ENCODE results near the gene TCF7. TPM values are rescaled to one million over a fixed set of nuclear protein-coding genes. Genes with fewer than 3 reads are reported as not detected.

Gene TCF7
- total RNA-seq, 1 experiment from 2014 or later, result 16.8 TPM

DNA sequence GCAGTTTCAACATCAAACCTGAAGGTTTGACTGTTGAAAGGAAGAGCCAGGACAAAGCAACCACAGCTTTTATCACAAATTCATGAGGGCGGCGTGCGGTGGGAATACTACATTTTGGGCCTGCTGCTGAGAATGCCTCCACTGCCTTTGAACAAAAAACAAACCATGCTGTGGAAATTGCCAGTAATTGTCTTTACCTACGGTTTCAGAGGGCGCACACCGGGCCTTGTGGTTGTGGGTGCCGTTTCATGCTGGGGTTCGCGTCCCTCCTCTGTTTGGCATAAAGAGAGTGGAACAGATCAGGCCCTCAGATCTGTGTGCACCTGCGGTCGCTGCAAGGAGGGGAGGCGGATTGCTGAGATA, 27.6 kb upstream of the TCF7 start:
- Mint-ChIP-seq H3K9me3 (ENCODE audit: low read depth, unreplicated experiment) (no peaks in the 10 kb centered on the region), H3K27ac (ENCODE audit: unreplicated experiment) (no peak overlapping the region), H3K36me3 (ENCODE audit: insufficient read depth, unreplicated experiment) (no peaks in the 10 kb centered on the region), H3K4me1 (ENCODE audit: low read depth, unreplicated experiment) (peaks cover 11% of the 10 kb centered on the region), H3K4me3 (ENCODE audit: low read depth, unreplicated experiment) (no peak overlapping the region), H3K27me3 (ENCODE audit: unreplicated experiment) (no peaks in the 10 kb centered on the region)
- intact Hi-C loops (cut with micrococcal nuclease; ENCODE audit: unreplicated experiment), result no loop called here
- TF ChIP-seq, protein P1, sequence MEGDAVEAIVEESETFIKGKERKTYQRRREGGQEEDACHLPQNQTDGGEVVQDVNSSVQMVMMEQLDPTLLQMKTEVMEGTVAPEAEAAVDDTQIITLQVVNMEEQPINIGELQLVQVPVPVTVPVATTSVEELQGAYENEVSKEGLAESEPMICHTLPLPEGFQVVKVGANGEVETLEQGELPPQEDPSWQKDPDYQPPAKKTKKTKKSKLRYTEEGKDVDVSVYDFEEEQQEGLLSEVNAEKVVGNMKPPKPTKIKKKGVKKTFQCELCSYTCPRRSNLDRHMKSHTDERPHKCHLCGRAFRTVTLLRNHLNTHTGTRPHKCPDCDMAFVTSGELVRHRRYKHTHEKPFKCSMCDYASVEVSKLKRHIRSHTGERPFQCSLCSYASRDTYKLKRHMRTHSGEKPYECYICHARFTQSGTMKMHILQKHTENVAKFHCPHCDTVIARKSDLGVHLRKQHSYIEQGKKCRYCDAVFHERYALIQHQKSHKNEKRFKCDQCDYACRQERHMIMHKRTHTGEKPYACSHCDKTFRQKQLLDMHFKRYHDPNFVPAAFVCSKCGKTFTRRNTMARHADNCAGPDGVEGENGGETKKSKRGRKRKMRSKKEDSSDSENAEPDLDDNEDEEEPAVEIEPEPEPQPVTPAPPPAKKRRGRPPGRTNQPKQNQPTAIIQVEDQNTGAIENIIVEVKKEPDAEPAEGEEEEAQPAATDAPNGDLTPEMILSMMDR (IDR thresholded peaks at IDR 0.05; ENCODE audit: unreplicated experiment), result no peak
- no peak for DNase-seq
- CTCF ChIA-PET, result no interaction called here
- no TSS peak for BruUV-seq (replicated peaks)

DNA sequence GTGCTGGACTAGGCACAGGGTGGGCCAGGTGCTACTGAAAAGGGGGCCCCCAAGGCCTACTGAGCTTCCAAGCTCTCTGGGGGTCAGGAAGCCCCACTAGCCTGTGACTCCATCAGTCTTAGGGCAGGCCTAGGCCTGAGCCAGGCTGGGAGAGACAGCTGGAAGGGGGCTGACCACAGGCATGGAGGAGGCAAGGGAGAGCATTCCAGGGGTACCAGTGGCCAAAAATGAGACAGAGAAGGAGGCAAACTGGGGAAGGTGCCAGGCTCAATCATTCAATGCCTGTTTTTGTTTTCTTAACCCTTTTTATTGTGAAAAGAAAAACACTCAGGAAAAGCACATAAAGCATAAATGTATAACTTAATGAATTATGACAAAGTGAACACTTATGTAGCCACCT, 26.2 kb upstream of the TCF7 start:
- TF ChIP-seq, protein P1 (IDR thresholded peaks at IDR 0.05; ENCODE audit: unreplicated experiment), result no peak
- Mint-ChIP-seq H3K4me1 (ENCODE audit: low read depth, unreplicated experiment) (peaks cover 25% of the 10 kb centered on the region), H3K4me3 (ENCODE audit: low read depth, unreplicated experiment) (no peak overlapping the region), H3K9me3 (ENCODE audit: low read depth, unreplicated experiment) (no peaks in the 10 kb centered on the region), H3K36me3 (ENCODE audit: insufficient read depth, unreplicated experiment) (no peaks in the 10 kb centered on the region), H3K27ac (ENCODE audit: unreplicated experiment) (no peak overlapping the region), H3K27me3 (ENCODE audit: unreplicated experiment) (no peaks in the 10 kb centered on the region)
- no peak for DNase-seq
- CTCF ChIA-PET, result interaction anchor here (0.6 kb wide), 1 partner anchor 117 kb away, joined by 3 read pairs; no protein-coding TSS in a partner anchor
- intact Hi-C loops (cut with micrococcal nuclease; ENCODE audit: unreplicated experiment), result no loop called here
- BruUV-seq (replicated peaks), result no TSS peak

DNA sequence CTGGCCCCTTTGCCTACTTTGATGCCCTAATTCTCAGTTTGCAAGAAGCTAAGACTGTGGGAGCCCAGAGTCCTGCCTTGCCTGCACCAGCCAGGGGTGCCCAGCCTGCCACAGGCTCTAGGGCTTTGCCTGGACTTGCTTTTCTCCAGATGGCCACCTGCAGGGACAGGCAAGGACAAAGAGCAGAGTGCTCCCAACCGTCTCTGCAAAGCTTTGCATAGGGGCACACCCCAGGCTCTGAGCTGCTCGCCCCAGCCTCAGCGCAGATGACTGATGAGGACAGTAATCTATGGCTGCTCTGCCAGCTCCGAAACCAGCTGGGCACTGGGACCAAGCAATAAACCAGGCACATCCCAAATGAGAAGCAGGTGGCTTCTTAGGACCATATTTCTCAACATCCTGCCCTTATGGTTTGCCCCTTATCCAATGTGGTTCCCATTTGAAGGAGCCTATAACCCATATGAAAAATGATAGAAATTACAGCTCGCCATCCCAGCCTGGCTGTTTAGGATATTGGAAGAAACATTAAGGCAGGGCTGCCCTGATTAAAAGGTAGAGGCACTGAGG, 25.4 kb upstream of the TCF7 start:
- H3K27me3 Mint-ChIP-seq (ENCODE audit: unreplicated experiment), result no peaks in the 10 kb centered on the region
- TF ChIP-seq, protein P1 (IDR thresholded peaks at IDR 0.05; ENCODE audit: unreplicated experiment), result no peak
- H3K4me1 Mint-ChIP-seq (ENCODE audit: low read depth, unreplicated experiment), result peaks cover 26% of the 10 kb centered on the region
- no peak overlapping the region for H3K4me3 Mint-ChIP-seq (ENCODE audit: low read depth, unreplicated experiment)
- no TSS peak for BruUV-seq (replicated peaks)
- H3K27ac Mint-ChIP-seq (ENCODE audit: unreplicated experiment), result no peak overlapping the region
- H3K9me3 Mint-ChIP-seq (ENCODE audit: low read depth, unreplicated experiment), result no peaks in the 10 kb centered on the region
- CTCF ChIA-PET, result no interaction called here
- H3K36me3 Mint-ChIP-seq (ENCODE audit: insufficient read depth, unreplicated experiment), result no peaks in the 10 kb centered on the region
- intact Hi-C loops (cut with micrococcal nuclease; ENCODE audit: unreplicated experiment), result no loop called here
- no peak for DNase-seq

DNA sequence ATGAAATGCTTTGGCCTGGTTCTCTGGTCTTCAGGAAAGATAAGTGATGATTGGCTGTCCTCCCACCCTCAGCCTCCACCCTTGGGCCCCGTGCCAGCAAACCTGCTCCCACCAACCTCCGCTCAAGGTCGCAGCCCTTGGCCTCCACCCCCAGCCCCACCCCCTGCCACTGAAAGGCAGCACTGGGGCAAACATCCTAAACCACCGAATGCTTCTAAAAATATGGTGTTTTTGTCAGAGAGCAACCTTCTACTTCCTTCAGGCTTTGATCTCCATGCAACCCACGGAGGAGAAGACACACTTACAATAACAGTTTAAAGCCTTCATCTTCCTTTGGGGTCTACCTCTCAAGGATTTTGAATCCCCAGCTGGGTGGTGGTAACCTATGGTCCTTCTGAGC, 24.0 kb upstream of the TCF7 start:
- TF ChIP-seq, protein P1 (IDR thresholded peaks at IDR 0.05; ENCODE audit: unreplicated experiment), result no peak
- no peak for DNase-seq
- H3K27me3 Mint-ChIP-seq (ENCODE audit: unreplicated experiment), result no peaks in the 10 kb centered on the region
- H3K36me3 Mint-ChIP-seq (ENCODE audit: insufficient read depth, unreplicated experiment), result no peaks in the 10 kb centered on the region
- H3K9me3 Mint-ChIP-seq (ENCODE audit: low read depth, unreplicated experiment), result no peaks in the 10 kb centered on the region
- no peak overlapping the region for H3K4me3 Mint-ChIP-seq (ENCODE audit: low read depth, unreplicated experiment)
- CTCF ChIA-PET, result interaction anchor here (3.4 kb wide), 1 partner anchor 51 kb away, joined by 14 read pairs; no protein-coding TSS in a partner anchor
- H3K27ac Mint-ChIP-seq (ENCODE audit: unreplicated experiment), result no peak overlapping the region
- no TSS peak for BruUV-seq (replicated peaks)
- peaks cover 26% of the 10 kb centered on the region for H3K4me1 Mint-ChIP-seq (ENCODE audit: low read depth, unreplicated experiment)
- intact Hi-C loops (cut with micrococcal nuclease; ENCODE audit: unreplicated experiment), result loop anchor here (5.0 kb wide), 2 partner anchors 38 to 53 kb away; no protein-coding TSS in a partner anchor
